H1 (cell line): ENCODE measurements around the gene SPTAN1. TPM values are rescaled to one million over a fixed set of nuclear protein-coding genes. Genes with fewer than 3 reads are reported as not detected.

ENCODE experiments used
- CTCF ChIA-PET: fragments of 300-600 bp; sonication (Branson Sonifier 250); formaldehyde crosslinking; loops from one replicate; lab custom pipeline; 2021; ENCODE audit not compliant: partially characterized antibody; lab: Charles Lee
- POLR2A ChIA-PET: fragments of 300-600 bp; sonication (Branson Sonifier 250); formaldehyde crosslinking; loops from one replicate; lab custom pipeline; 2021; ENCODE audit warnings: inconsistent platforms; ENCODE audit not compliant: partially characterized antibody; lab: Charles Lee
- DNase-seq, 2 experiments: peaks; one replicate each; pipeline versions ENCODE4 v3.0.0 to v3.0.0-alpha.2; 2010 to 2022; ENCODE audit warnings: low spot score in 2 of 2, low read depth in 1 of 2, mixed read lengths in 1 of 2
- FAIRE-seq: peaks from 2 replicates; lab custom pipeline; 2011; peaks lifted over from hg19 to GRCh38; lab: Jason Lieb, UNC
- H2AFZ ChIP-seq: 2 replicates; pipeline ENCODE4 v1.8.1; 2012; ENCODE audit warnings: low read length, inconsistent platforms
- H2AK5ac ChIP-seq: 2 replicates; pipeline ENCODE4 v1.6.1; 2013; ENCODE audit warnings: low read depth, low read length
- H2BK120ac ChIP-seq: replicated peaks from 2 replicates; pipeline ENCODE3; 2013; ENCODE audit warnings: low read depth, low read length, inconsistent platforms
- H2BK12ac ChIP-seq: 2 replicates; pipeline ENCODE4 v1.6.1; 2013; ENCODE audit warnings: low read depth, low read length
- H2BK15ac ChIP-seq: 2 replicates; pipeline ENCODE4 v1.6.1; 2013; ENCODE audit warnings: low read length
- H2BK20ac ChIP-seq: 2 replicates; pipeline ENCODE4 v1.6.1; 2013; ENCODE audit warnings: low read length
- H2BK5ac ChIP-seq: 2 replicates; pipeline ENCODE4 v1.6.1; 2013; ENCODE audit warnings: low read depth, low read length
- H3K14ac ChIP-seq: 2 replicates; pipeline ENCODE4 v1.6.1; 2013; ENCODE audit warnings: inconsistent platforms; ENCODE audit not compliant: insufficient read length
- H3K18ac ChIP-seq: 2 replicates; pipeline ENCODE4 v1.6.1; 2013; ENCODE audit warnings: low read length; ENCODE audit errors: extremely low read depth
- H3K23ac ChIP-seq: 2 replicates; pipeline ENCODE4 v1.6.1; 2013; ENCODE audit warnings: inconsistent platforms; ENCODE audit not compliant: insufficient read length
- H3K23me2 ChIP-seq: 2 replicates; pipeline ENCODE4 v1.6.1; 2013; ENCODE audit warnings: low read depth, low read length
- H3K27ac ChIP-seq: 2 replicates; pipeline ENCODE4 v1.6.1; 2011; ENCODE audit warnings: low read depth, low read length, inconsistent platforms
- H3K27me3 ChIP-seq, 4 experiments: replicated peaks in 1 of 4; 1 replicate in 1 of 4; 2 replicates in 3 of 4; pipeline versions ENCODE4 v1.6.1 to v1.8.1; 2011 to 2013; ENCODE audit warnings: low read length in 3 of 4, mild to moderate bottlenecking in 3 of 4, inconsistent platforms in 2 of 4, mixed read lengths in 2 of 4, moderate library complexity in 1 of 4; ENCODE audit not compliant: control insufficient read depth in 3 of 4, insufficient read depth in 3 of 4; ENCODE audit errors: extremely low read depth in 1 of 4
- H3K36me3 ChIP-seq, 4 experiments: 2 replicates each; pipeline versions ENCODE4 v1.6.1 to v1.8.1; 2011 to 2013; ENCODE audit warnings: mild to moderate bottlenecking in 4 of 4, low read length in 3 of 4, moderate library complexity in 2 of 4, control low read depth in 1 of 4, inconsistent platforms in 1 of 4; ENCODE audit not compliant: insufficient read depth in 4 of 4, control insufficient read depth in 2 of 4
- H3K4ac ChIP-seq: replicated peaks from 2 replicates; pipeline ENCODE3; 2013; ENCODE audit warnings: low read length, low read depth, mixed read lengths, inconsistent platforms; ENCODE audit not compliant: insufficient read length
- H3K4me1 ChIP-seq, 4 experiments: replicated peaks in 1 of 4; 1 replicate in 1 of 4; 2 replicates in 3 of 4; pipeline versions ENCODE4 v1.6.1 to v1.8.1; 2011 to 2013; ENCODE audit warnings: low read length in 3 of 4, inconsistent platforms in 2 of 4, mixed read lengths in 1 of 4; ENCODE audit not compliant: insufficient read depth in 4 of 4, control insufficient read depth in 3 of 4
- H3K4me2 ChIP-seq, 2 experiments: 2 replicates each; pipeline versions ENCODE4 v1.6.1 to v1.8.1; 2011 to 2013; ENCODE audit warnings: low read depth in 2 of 2, low read length in 2 of 2, control low read depth in 1 of 2, inconsistent platforms in 1 of 2, mild to moderate bottlenecking in 1 of 2; ENCODE audit not compliant: insufficient read depth in 1 of 2
- H3K4me3 ChIP-seq, 4 experiments: fragments of 200-600, 300-600 bp in 1 of 4; sonication (generic), shearing (Covaris generic), sonication (Bioruptor Twin) in 1 of 4; 2 replicates each; pipeline versions ENCODE4 v1.5.1 to v1.8.1; 2011 to 2016; ENCODE audit warnings: low read length in 4 of 4, low read depth in 3 of 4, control low read depth in 2 of 4, inconsistent platforms in 2 of 4, mild to moderate bottlenecking in 2 of 4, mixed read lengths in 1 of 4, moderate library complexity in 1 of 4; ENCODE audit not compliant: insufficient read depth in 2 of 4; ENCODE audit errors: extremely low read depth in 1 of 4
- H3K56ac ChIP-seq: replicated peaks from 2 replicates; pipeline ENCODE3; 2013; ENCODE audit warnings: low read depth, mild to moderate bottlenecking, mixed read lengths, low read length, inconsistent platforms; ENCODE audit not compliant: insufficient read length
- H3K79me1 ChIP-seq: 2 replicates; pipeline ENCODE4 v1.6.1; 2013; ENCODE audit warnings: low read depth, low read length, control low read depth
- H3K79me2 ChIP-seq, 2 experiments: 2 replicates each; pipeline versions ENCODE4 v1.6.1 to v1.8.1; 2012 to 2013; ENCODE audit warnings: low read length in 2 of 2, mild to moderate bottlenecking in 2 of 2, inconsistent platforms in 1 of 2; ENCODE audit not compliant: insufficient read depth in 2 of 2, control insufficient read depth in 1 of 2
- H3K9ac ChIP-seq, 4 experiments: replicated peaks in 1 of 4; 1 replicate in 1 of 4; 2 replicates in 3 of 4; pipeline versions ENCODE4 v1.6.1 to v1.8.1; 2011 to 2013; ENCODE audit warnings: low read depth in 3 of 4, low read length in 3 of 4, control low read depth in 2 of 4, mild to moderate bottlenecking in 2 of 4, moderate library complexity in 2 of 4, inconsistent platforms in 1 of 4; ENCODE audit errors: extremely low read depth in 1 of 4
- H3K9me3 ChIP-seq, 2 experiments: 2 replicates each; pipeline versions ENCODE4 v1.6.1 to v1.8.1; 2012 to 2013; ENCODE audit warnings: mild to moderate bottlenecking in 2 of 2, moderate library complexity in 2 of 2, control low read depth in 1 of 2, inconsistent platforms in 1 of 2, low read depth in 1 of 2, low read length in 1 of 2, mixed read lengths in 1 of 2; ENCODE audit not compliant: insufficient read depth in 2 of 2
- H4K20me1 ChIP-seq, 2 experiments: replicated peaks in 1 of 2; 2 replicates each; pipeline versions ENCODE3 to v1.8.1; 2011 to 2013; ENCODE audit warnings: inconsistent platforms in 2 of 2, low read length in 2 of 2, mild to moderate bottlenecking in 1 of 2; ENCODE audit not compliant: insufficient read depth in 2 of 2, control insufficient read depth in 1 of 2
- H4K5ac ChIP-seq: 2 replicates; pipeline ENCODE4 v1.6.1; 2013; ENCODE audit warnings: low read length, low read depth, mixed read lengths, inconsistent platforms; ENCODE audit not compliant: insufficient read length
- H4K8ac ChIP-seq: 2 replicates; pipeline ENCODE4 v1.8.0; 2013; ENCODE audit warnings: mild to moderate bottlenecking, moderate library complexity, low read length, inconsistent platforms; ENCODE audit not compliant: insufficient read depth; ENCODE audit errors: extremely low read depth
- H4K91ac ChIP-seq: replicated peaks from 2 replicates; pipeline ENCODE3; 2013; ENCODE audit warnings: low read length, mixed read lengths, inconsistent platforms; ENCODE audit not compliant: insufficient read length
- CBX8 ChIP-seq: fragments of 300-800, 300-1000 bp; sonication (generic); IDR thresholded peaks from 2 replicates; pipeline ENCODE4 v1.7.1; 2016; ENCODE audit warnings: low read depth, low read length, borderline replicate concordance
- EP300 ChIP-seq, 2 experiments: IDR thresholded peaks; 1 replicate in 1 of 2; 2 replicates in 1 of 2; pipeline ENCODE4 v1.6.1; 2011 to 2012; ENCODE audit warnings: low read depth in 2 of 2, low read length in 2 of 2, mild to moderate bottlenecking in 2 of 2, borderline replicate concordance in 1 of 2, inconsistent platforms in 1 of 2, moderate library complexity in 1 of 2
- JUND ChIP-seq: IDR thresholded peaks from 2 replicates; pipeline ENCODE4 v1.6.1; 2011; ENCODE audit warnings: mild to moderate bottlenecking, improper control_type of control experiment, low read length
- KDM1A ChIP-seq: fragments of 200-600, 300-600 bp; sonication (generic); IDR thresholded peaks from 2 replicates; pipeline ENCODE4 v1.7.1; 2016; ENCODE audit warnings: mild to moderate bottlenecking, low read length, borderline replicate concordance
- NANOG ChIP-seq: IDR thresholded peaks from 2 replicates; pipeline ENCODE4 v1.6.1; 2011; ENCODE audit warnings: low read length, low read depth, mild to moderate bottlenecking, inconsistent platforms; ENCODE audit not compliant: insufficient read depth, poor library complexity, severe bottlenecking
- NRF1 ChIP-seq: IDR thresholded peaks from 2 replicates; pipeline ENCODE4 v1.6.1; 2011; ENCODE audit warnings: mild to moderate bottlenecking, low read depth, low read length, improper control_type of control experiment
- POLR2AphosphoS5 ChIP-seq: IDR thresholded peaks from 2 replicates; pipeline ENCODE4 v1.6.1; 2011; ENCODE audit warnings: low read depth, low read length
- RXRA ChIP-seq: IDR thresholded peaks from 2 replicates; pipeline ENCODE4 v1.6.1; 2011; ENCODE audit warnings: low read depth, mild to moderate bottlenecking, low read length, moderate library complexity; ENCODE audit not compliant: insufficient read depth
- SIN3A ChIP-seq, 2 experiments: IDR thresholded peaks in 1 of 2; conservative IDR thresholded peaks in 1 of 2; 2 replicates each; pipeline ENCODE4 v1.6.1; 2011 to 2012; ENCODE audit warnings: low read length in 2 of 2, improper control_type of control experiment in 1 of 2, low read depth in 1 of 2, mild to moderate bottlenecking in 1 of 2
- SUZ12 ChIP-seq: fragments of 200-600 bp; sonication (generic); IDR thresholded peaks from 2 replicates; pipeline ENCODE4 v1.6.1; 2012; ENCODE audit warnings: mild to moderate bottlenecking, inconsistent platforms, low read length, moderate library complexity, mixed read lengths
- ZNF274 ChIP-seq: IDR thresholded peaks from 2 replicates; pipeline ENCODE4 v1.7.0; 2012; ENCODE audit warnings: low read length, borderline replicate concordance; ENCODE audit errors: extremely low read depth
- whole genome bisulfite sequencing, 2 experiments: shearing (Covaris generic) in 1 of 2; methylation state at CpG; one replicate each; pipeline versions ENCODE4 v1.1.6 to v1.1.7; 2013 to 2015; ENCODE audit warnings: low lambda C conversion rate in 2 of 2, mixed read lengths in 2 of 2, inconsistent platforms in 1 of 2, low coverage in 1 of 2, missing lambda C conversion rate in 1 of 2; ENCODE audit not compliant: insufficient replicate concordance in 2 of 2, insufficient coverage in 1 of 2, insufficient read length in 1 of 2; ENCODE audit errors: extremely low coverage in 1 of 2, missing lambda C conversion rate in 1 of 2; 5-methylcytosine and 5-hydroxymethylcytosine counted together
- polyA plus RNA-seq, 7 experiments: library from polyadenylated mRNA; depleted of rRNA in 3 of 7; stranded (reverse) in 5 of 7; unstranded in 2 of 7; fragments of >200 nt in 5 of 7; fragments of 200-250 nt in 2 of 7; gene quantifications; 1 replicate in 5 of 7; 2 replicates in 1 of 7; 4 replicates in 1 of 7; pipeline versions ENCODE4 v1.2.1 to v1.2.3, GENCODE V29; 2011 to 2013; ENCODE audit warnings: missing spikeins in 2 of 7, mixed read lengths in 2 of 7
- total RNA-seq: library from RNA; stranded (reverse); fragmentation: NEBNext Ultra II Directional; extraction: Animal tissue kit (Norgen Biotek cat#: 25700); gene quantifications from 2 replicates; pipeline ENCODE4 v1.2.1, GENCODE V29; 2021
- TF ChIP-seq, protein P1 (sequence below): IDR thresholded peaks from 2 replicates; pipeline ENCODE4 v1.6.1; 2012; ENCODE audit warnings: inconsistent platforms
- TF ChIP-seq, protein P2 (sequence below): IDR thresholded peaks from 2 replicates; pipeline ENCODE4 v1.6.1; 2011; ENCODE audit warnings: low read depth, mild to moderate bottlenecking, low read length; ENCODE audit not compliant: insufficient read depth

SPTAN1 gene
- total and polyA plus RNA-seq, 2 of the 8 experiments (the other 6 are each of a cell fraction or from before 2014, with no cell fraction given), result 182 to 216 TPM

DNA sequence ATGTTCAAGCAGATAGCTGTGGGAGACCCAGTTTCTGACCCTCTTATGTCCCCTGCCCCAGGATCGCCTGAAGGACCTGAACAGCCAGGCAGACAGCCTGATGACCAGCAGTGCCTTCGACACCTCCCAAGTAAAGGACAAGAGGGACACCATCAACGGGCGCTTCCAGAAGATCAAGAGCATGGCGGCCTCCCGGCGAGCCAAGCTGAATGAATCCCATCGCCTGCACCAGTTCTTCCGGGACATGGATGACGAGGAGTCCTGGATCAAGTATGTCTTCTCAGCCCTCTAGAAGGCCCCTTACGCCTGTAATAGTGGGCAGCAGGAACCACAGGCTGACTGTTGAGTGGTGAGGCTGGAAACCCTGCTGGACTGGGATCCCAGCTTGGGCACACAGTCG is 63.2 kb downstream of the SPTAN1 start:
- peaks cover 2 to 5% of the 10 kb centered on the region in 2 experiments for H4K20me1 ChIP-seq
- no peak overlapping the region for H2AFZ ChIP-seq
- H3K18ac ChIP-seq, result no peak overlapping the region
- H2BK20ac ChIP-seq, result no peak overlapping the region
- no peak overlapping the region for H3K4me3 ChIP-seq
- no peaks in the 10 kb centered on the region for H3K23me2 ChIP-seq
- no peaks in the 10 kb centered on the region for H3K4me1 ChIP-seq
- H2AK5ac ChIP-seq, result no peak overlapping the region
- no peak overlapping the region for H3K4ac ChIP-seq
- ChIA-PET POLR2A (interaction anchor here (0.6 to 0.8 kb wide), 2 partner anchors 9 to 316 kb away, joined by 3 to 5 read pairs; no protein-coding TSS in a partner anchor), CTCF (interaction anchor here (0.9 to 1.5 kb wide), 3 partner anchors 12 to 20 kb away, joined by 3 read pairs; no protein-coding TSS in a partner anchor)
- no peaks in the 10 kb centered on the region for H3K9me3 ChIP-seq
- H3K27ac ChIP-seq, result no peak overlapping the region
- no peaks in the 10 kb centered on the region for H3K79me1 ChIP-seq
- DNase-seq (no peak), FAIRE-seq (no peak)
- H3K36me3 ChIP-seq, result peaks cover 38 to 76% (median 68%) of the 10 kb centered on the region in 4 experiments
- H4K91ac ChIP-seq, result no peak overlapping the region
- H3K79me2 ChIP-seq, result no peaks in the 10 kb centered on the region
- H3K23ac ChIP-seq, result no peak overlapping the region
- 92% methylated on average over 12 of the region's 12 CpGs; no CpG with 5 or more reads in 1 of the 2 experiments for WGBS, 2 experiments
- H4K8ac ChIP-seq, result no peak overlapping the region
- H3K4me2 ChIP-seq, result no peak overlapping the region
- no peak overlapping the region for H3K56ac ChIP-seq
- no peak overlapping the region for H2BK12ac ChIP-seq
- no peak overlapping the region for H2BK120ac ChIP-seq
- H3K27me3 ChIP-seq, result no peaks in the 10 kb centered on the region
- no peak overlapping the region for H3K14ac ChIP-seq
- no peak overlapping the region for H2BK15ac ChIP-seq
- H3K9ac ChIP-seq, result no peak overlapping the region
- no peak overlapping the region for H2BK5ac ChIP-seq
- H4K5ac ChIP-seq, result no peak overlapping the region
- TF ChIP-seq, protein P1, sequence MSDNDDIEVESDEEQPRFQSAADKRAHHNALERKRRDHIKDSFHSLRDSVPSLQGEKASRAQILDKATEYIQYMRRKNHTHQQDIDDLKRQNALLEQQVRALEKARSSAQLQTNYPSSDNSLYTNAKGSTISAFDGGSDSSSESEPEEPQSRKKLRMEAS, result no peak
- no peak for TF ChIP-seq RXRA
- TF ChIP-seq NRF1, result no peak
- no peak for TF ChIP-seq NANOG
- no peak for TF ChIP-seq EP300 (IDR thresholded peaks at IDR 0.05; ENCODE audit: borderline replicate concordance in 1 of 2, low read depth in 2 of 2, low read length in 2 of 2)
- TF ChIP-seq SUZ12, result no peak
- TF ChIP-seq, protein P2, sequence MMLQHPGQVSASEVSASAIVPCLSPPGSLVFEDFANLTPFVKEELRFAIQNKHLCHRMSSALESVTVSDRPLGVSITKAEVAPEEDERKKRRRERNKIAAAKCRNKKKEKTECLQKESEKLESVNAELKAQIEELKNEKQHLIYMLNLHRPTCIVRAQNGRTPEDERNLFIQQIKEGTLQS, result no peak
- no peak for TF ChIP-seq CBX8
- TF ChIP-seq SIN3A (conservative IDR thresholded peaks at IDR 0.05 in 1 of 2, IDR thresholded peaks at IDR 0.05 in 1 of 2; ENCODE audit: low read depth in 1 of 2, low read length in 2 of 2), result no peak
- TF ChIP-seq POLR2AphosphoS5, result no peak
- TF ChIP-seq JUND, result no peak
- no peak for TF ChIP-seq KDM1A
- TF ChIP-seq ZNF274, result no peak
